ENCODE data around the gene DISP3.

- TF ChIP-seq CTCF (IDR thresholded peaks at IDR 0.05; ENCODE audit: low read length) (no peak), EZH2 (IDR thresholded peaks at IDR 0.05; ENCODE audit: borderline replicate concordance, low read length) (no peak)
Observed at GRCh38 chr1:11585389-11585788, 106.4 kb downstream of the DISP3 start.

All from OCI-LY1 (cell line).